Measurements from ENCODE around the gene PRICKLE2. TPM values are rescaled to one million over a fixed set of nuclear protein-coding genes. Genes with fewer than 3 reads are reported as not detected.

PRICKLE2 gene
- polyA plus RNA-seq, 2 of the 4 experiments (the other 2 are of a cell fraction): 5.3 to 6.3 TPM

- DNase-seq (ENCODE audit: low read depth in 1 of 2, low spot score in 1 of 2) (no peak), ATAC-seq (no peak), FAIRE-seq (no peak)
- Histone ChIP-seq H3K27ac (no peak overlapping the region), H3K4me3 (no peak overlapping the region), H3K4me1 (peaks cover 6% of the 10 kb centered on the region; the same call in 2 of the 3 replicates), H3K4me2 (no peak overlapping the region), H3K9me3 (no peaks in the 10 kb centered on the region)
- ChIA-PET POLR2A (no interaction called here), CTCF (interaction anchor here (1.0 kb wide), 1 partner anchor 19 kb away, joined by 3 read pairs; no protein-coding TSS in a partner anchor)
- TF ChIP-seq TP53 (CRISPR knock-in tag; IDR thresholded peaks at IDR 0.05) (no peak), BHLHE40 (IDR thresholded peaks at IDR 0.05; ENCODE audit: low read depth, low read length) (no peak), MAZ (IDR thresholded peaks at IDR 0.05; ENCODE audit: borderline replicate concordance, low read depth, low read length) (no peak), GATA3 (IDR thresholded peaks at IDR 0.05; ENCODE audit: borderline replicate concordance) (no peak), RAD21 (conservative IDR thresholded peaks at IDR 0.05 in 1 of 2, IDR thresholded peaks at IDR 0.05 in 1 of 2) (no peak), PBX3 (IDR thresholded peaks at IDR 0.05) (no peak), CHD2 (IDR thresholded peaks at IDR 0.05; ENCODE audit: low read length, partially characterized antibody) (no peak), ZC3H11A (IDR thresholded peaks at IDR 0.05) (no peak)
- WGBS (ENCODE audit: missing lambda C conversion rate): 92% methylated on average over 1 of the region's 1 CpG
Measured at GRCh38 chr3:64130436-64130835, 94.8 kb downstream of the PRICKLE2 start.

GRCh38 chr3:64129581-64129980 lies 95.7 kb downstream of the PRICKLE2 start:
- TF ChIP-seq MAFK (IDR thresholded peaks at IDR 0.05; ENCODE audit: partially characterized antibody) (no peak), PBX3 (IDR thresholded peaks at IDR 0.05) (no peak), ZFP36 (IDR thresholded peaks at IDR 0.05; ENCODE audit: borderline replicate concordance, partially characterized antibody) (no peak), ZNF302 (CRISPR knock-in tag; IDR thresholded peaks at IDR 0.05) (no peak), RNF2 (IDR thresholded peaks at IDR 0.05; ENCODE audit: borderline replicate concordance, low read depth) (no peak), EHF (CRISPR knock-in tag; IDR thresholded peaks at IDR 0.05) (no peak), ZC3H11A (IDR thresholded peaks at IDR 0.05) (no peak), E2F6 (IDR thresholded peaks at IDR 0.05; ENCODE audit: borderline replicate concordance, low read depth) (no peak), POLR2AphosphoS2 (conservative IDR thresholded peaks at IDR 0.05; ENCODE audit: low read length) (no peak), CTCF (IDR thresholded peaks at IDR 0.05) (no peak), CHD4 (IDR thresholded peaks at IDR 0.05; ENCODE audit: borderline replicate concordance) (no peak), JUN (IDR thresholded peaks at IDR 0.05) (no peak), RAD21 (conservative IDR thresholded peaks at IDR 0.05 in 1 of 2, IDR thresholded peaks at IDR 0.05 in 1 of 2) (no peak)
- ATAC-seq (no peak), FAIRE-seq (no peak), DNase-seq (ENCODE audit: low read depth in 1 of 2, low spot score in 1 of 2) (no peak)
- CTCF ChIA-PET: no interaction called here
- H3K4me3 ChIP-seq: no peak overlapping the region
- 85% methylated on average over 2 of the region's 2 CpGs for WGBS (ENCODE audit: missing lambda C conversion rate)
- no peak overlapping the region for H3K4me2 ChIP-seq
- no peaks in the 10 kb centered on the region for H3K9me3 ChIP-seq
- POLR2A ChIA-PET: no interaction called here
- H3K27ac ChIP-seq: no peak overlapping the region
- H3K4me1 ChIP-seq: peaks cover 6% of the 10 kb centered on the region; the same call in 2 of the 3 replicates

GRCh38 chr3:64129106-64129505 lies 96.2 kb downstream of the PRICKLE2 start:
- Histone ChIP-seq H3K4me1 (peaks cover 6% of the 10 kb centered on the region; the same call in 2 of the 3 replicates), H3K4me2 (no peak overlapping the region), H3K4me3 (no peak overlapping the region), H3K9me3 (no peaks in the 10 kb centered on the region), H3K27ac (no peak overlapping the region)
- no peak for FAIRE-seq
- WGBS (ENCODE audit: missing lambda C conversion rate): 59% methylated on average over 4 of the region's 4 CpGs
- POLR2A ChIA-PET: no interaction called here
- no peak for TF ChIP-seq ZC3H11A (IDR thresholded peaks at IDR 0.05)
- no peak for TF ChIP-seq TFCP2L1 (CRISPR knock-in tag; IDR thresholded peaks at IDR 0.05)
- no peak for TF ChIP-seq SREBF2 (IDR thresholded peaks at IDR 0.05)
- no peak for TF ChIP-seq ZNF302 (CRISPR knock-in tag; IDR thresholded peaks at IDR 0.05)
- ATAC-seq: no peak
- CTCF ChIA-PET: no interaction called here
- no peak for DNase-seq (ENCODE audit: low read depth in 1 of 2, low spot score in 1 of 2)
